DND-41 (cell line): Measurements from ENCODE around the gene SS18L1.

Source experiments
- EZH2 ChIP-seq: IDR thresholded peaks from 3 replicates; pipeline ENCODE4 v1.6.1; 2012; ENCODE audit warnings: borderline replicate concordance, low read depth, mild to moderate bottlenecking, moderate library complexity, low read length, inconsistent platforms; ENCODE audit not compliant: severe bottlenecking
- TF ChIP-seq, protein P1 (sequence below): IDR thresholded peaks from 2 replicates; pipeline ENCODE4 v1.5.1; 2012; ENCODE audit warnings: borderline replicate concordance, low read length, moderate library complexity, mild to moderate bottlenecking; ENCODE audit not compliant: poor library complexity, severe bottlenecking; ENCODE audit errors: extremely low read depth

DNA sequence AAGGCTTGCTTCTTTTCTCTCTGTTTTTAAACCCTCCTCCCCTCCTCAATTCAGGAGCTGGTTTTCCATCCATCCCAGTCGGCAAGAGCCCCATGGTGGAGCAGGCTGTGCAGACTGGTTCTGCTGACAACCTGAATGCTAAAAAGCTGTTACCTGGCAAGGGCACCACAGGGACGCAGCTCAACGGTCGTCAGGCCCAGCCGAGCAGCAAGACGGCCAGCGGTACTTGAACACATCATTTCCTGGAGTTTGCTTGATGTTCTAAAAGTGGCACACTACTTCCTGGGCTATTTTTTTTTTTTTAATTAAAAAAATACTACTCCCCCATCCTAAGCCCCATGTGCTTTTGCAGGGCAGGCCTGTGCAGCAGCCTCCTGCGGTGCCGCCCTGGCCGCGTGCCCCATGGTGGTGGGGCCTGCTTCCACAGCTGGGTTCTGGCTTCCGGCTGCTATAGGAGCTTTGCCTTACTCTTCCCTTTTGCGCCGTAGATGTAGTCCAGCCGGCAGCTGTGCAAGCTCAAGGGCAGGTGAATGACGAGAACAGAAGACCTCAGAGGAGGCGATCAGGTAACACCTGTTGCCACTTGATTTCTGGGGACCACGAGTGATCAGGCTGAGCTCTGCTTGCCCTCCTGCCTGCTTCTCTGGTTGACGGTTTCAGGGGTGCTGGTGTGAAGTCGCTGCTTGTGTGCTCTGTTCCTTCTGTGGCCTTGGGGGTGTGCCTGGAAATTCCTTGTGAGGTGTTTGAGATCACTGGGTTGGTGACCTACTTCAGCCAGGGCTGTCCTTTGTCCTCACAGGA is 13.6 kb upstream of the SS18L1 start:
- TF ChIP-seq, protein P1, sequence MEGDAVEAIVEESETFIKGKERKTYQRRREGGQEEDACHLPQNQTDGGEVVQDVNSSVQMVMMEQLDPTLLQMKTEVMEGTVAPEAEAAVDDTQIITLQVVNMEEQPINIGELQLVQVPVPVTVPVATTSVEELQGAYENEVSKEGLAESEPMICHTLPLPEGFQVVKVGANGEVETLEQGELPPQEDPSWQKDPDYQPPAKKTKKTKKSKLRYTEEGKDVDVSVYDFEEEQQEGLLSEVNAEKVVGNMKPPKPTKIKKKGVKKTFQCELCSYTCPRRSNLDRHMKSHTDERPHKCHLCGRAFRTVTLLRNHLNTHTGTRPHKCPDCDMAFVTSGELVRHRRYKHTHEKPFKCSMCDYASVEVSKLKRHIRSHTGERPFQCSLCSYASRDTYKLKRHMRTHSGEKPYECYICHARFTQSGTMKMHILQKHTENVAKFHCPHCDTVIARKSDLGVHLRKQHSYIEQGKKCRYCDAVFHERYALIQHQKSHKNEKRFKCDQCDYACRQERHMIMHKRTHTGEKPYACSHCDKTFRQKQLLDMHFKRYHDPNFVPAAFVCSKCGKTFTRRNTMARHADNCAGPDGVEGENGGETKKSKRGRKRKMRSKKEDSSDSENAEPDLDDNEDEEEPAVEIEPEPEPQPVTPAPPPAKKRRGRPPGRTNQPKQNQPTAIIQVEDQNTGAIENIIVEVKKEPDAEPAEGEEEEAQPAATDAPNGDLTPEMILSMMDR, result no peak
- no peak for TF ChIP-seq EZH2
